Activated T-helper 1 cell treated with Interleukin-2 at 50 U/mL for 16 hours (primary cell): ENCODE measurements around the gene NRXN2.

Experiments
- DNase-seq: peaks from one replicate; pipeline ENCODE4 v3.0.0-alpha.2; 2020; ENCODE audit warnings: low read depth

The NRXN2 gene

DNA sequence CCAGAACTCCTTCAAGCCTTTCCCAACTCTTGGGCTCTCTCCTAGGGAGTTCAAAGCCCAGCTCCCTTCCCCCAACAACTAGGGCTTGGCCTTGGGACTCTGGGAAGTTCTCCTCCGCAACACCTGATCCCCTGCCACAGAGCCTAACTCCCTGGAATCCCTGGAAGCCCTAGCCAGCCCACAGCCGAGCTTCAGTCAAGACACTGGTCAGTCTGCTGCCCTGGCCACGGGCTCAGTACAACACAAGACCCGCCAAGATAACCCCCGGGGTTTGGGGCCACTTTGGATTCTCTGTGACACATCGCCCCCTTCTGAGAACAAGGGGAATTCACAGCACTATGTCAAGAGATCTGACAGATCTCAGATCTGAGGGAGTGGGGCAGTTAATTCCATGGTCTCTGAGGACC is 73.7 kb downstream of the NRXN2 start:
- no peak for DNase-seq

DNA sequence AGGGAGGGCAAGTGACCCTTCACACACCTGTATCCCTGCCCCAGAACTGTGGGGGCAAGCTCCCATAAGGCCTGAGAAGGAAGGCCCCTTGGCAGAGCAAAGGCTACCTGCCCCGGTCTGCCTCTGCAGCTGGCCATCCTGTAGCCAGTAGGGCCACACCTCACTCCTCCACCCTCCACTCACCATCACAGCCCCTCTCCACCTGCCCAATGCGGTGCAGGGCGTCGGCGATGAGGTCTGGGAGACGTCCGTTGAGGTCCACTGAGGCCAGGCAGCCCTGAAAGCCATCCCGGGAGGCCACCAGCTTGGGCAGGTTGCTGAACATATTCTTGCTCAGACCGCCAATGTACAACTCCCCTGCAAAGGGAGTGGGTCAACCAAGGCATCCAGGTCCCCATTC is 74.4 kb downstream of the NRXN2 start:
- DNase-seq, result no peak

DNA sequence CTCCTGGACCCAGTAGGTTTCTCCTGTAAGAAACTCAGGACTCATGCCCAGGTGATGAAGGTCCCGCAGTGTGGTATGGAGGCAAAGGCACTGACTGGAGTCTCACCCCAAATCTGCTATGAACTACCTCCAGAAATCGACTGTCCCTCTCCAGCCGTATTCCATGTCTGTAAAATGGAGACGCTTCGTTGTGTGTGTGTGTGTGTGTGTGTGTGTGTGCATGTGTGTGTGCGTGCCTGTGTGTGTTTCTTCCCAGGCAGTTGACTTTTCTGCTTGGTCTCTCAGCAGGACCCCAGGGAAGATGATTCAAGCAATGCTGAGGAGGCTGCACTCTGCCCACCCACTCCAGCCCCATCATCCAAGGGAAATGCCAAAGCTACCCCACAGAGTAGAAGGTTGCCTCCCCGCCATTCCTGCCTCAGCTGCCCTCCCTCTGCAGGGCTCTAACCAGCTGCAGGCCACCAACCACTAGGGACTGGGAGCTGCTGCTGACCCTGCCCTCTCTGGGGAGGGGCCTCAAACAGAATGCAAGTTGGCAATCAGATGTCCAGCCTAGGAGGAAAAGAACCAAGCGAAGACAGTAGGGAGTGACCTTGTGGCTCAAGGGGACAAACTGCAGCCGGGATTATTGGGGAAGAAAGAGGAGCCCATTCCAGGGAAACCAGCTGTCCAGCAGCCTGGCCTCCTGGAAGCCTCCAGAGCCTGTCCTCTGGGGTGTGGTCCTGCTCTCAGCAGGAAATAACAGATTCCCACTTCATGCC is 75.8 kb downstream of the NRXN2 start:
- DNase-seq, result no peak

DNA sequence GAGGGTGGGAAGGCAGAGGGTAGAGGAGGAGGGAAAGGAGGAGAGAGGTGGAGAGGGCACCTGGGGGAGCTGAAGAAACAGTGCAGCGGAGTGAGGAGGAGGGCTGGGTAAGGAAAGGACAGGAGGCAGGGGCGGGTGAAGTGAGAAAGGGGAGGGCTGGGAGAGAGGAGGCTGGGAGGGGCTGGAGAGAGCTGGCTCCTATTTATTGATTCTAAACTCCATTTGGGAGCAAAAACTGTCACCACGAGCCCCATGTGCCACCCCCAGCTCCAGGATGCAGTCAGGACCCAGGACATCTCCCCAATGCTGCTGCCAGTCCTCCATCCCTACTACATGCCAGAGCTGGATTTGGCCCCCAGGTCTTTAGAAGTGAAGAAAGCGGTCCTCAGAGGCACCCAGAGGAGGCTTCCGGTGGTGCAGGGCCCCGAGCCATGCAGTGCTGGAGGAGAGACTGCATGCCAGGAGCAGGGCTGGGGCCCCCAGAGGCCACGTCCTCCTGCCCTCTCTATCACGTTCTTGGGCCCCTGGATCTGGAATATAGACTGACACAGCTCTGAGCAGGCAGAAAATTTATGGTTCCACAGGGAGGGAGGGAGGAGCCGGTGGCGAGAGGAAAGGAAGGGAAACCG is 78.2 kb downstream of the NRXN2 start:
- no peak for DNase-seq

DNA sequence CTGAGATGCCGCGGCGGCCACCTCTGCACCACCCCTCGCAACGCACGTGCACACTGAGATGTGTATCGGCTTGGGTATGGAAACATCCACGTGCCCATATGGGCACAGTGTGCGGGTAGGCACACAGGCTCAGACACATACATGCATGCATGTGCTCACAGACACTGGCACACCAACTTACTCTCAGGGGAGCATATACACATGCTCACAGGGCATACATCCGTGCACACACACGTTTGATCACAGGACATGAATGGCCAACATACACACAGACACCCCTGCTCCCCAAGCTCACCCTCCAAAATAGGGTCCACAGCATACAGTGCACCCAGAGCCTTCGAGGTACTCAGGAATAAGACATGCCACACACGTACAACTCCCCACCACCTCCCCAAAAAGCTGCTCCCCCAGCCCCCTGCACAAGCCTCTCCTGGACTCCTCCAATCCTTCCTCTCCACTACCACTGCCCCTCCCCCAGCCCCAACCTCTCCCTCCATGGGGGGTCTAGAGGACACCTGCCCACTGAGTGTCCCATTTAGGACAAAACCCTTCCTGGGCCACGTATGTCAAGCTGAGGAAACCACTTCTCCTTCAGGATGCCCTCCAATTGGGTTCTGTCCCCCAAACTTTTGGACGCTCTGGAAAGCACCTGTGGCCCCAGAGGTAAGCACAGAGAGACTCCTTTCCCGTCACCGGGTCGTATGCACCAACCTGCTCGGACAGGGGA is 78.9 kb downstream of the NRXN2 start:
- no peak for DNase-seq

DNA sequence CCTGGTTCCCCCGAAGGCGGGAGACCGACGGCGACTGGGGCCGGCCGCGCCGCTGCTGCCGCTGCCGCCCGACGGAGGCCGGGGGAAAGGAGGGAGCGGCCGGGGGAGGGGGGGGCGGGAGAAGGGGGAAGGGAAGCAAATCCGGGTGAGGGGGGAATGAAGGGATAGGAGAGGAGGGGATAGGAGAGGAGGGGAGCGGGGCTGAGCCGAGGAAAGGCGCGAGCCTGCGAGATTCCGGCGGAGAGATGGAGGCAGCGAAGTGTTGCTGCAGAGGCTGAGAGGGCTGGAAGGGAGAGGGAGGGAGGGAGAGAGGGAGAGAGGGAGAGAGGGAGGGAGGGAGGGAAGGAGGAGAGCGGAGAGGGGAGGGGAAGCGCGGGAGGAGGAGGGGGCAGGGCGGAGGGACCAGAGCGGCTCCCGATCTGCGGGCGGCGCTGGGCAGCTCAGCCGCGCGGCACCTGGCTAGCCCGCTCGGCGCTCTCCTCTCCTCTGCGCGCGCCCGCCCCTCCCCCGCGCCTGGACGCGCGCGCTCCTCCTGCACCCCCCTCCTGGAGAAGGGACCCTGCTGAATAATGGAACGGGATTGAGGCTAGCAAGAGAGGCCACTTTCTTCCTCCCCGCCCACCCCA is 79.6 kb downstream of the NRXN2 start:
- no peak for DNase-seq

DNA sequence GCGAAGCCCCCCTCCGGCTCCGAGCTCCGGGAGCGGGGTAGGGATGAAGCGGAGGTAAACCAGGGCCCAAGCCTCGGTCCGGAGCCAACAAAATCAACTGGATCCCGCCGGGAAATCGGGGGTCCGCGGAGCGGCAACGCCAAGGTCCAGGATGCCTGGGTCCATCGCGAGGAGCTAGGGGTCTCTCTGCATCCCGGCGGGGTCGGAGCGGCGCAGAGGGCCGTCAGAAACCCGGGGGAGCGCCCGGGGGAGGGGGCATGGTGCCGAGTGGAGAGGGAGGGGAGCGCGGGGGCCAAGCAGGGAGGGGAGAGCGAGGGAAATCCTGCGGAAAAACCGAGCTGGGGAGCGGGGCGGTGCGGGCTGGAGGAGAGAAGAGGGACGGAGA is 80.1 kb downstream of the NRXN2 start:
- no peak for DNase-seq

DNA sequence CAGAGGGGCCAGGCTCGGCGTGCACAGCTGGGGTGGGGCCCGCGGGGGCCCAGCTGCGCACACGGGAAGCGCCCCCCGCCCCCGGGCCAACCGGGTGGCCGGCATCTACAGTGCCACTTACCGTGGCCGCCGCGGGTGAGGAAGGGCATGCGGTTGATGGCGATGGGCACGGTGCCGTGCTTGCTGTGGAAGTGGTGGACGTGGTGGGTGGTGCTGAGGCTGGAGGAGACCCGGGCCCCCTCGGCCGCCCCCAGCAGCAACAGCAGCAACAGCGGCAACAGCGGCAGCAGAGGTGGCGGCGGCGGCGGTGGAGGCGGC is 80.6 kb downstream of the NRXN2 start:
- DNase-seq, result no peak

DNA sequence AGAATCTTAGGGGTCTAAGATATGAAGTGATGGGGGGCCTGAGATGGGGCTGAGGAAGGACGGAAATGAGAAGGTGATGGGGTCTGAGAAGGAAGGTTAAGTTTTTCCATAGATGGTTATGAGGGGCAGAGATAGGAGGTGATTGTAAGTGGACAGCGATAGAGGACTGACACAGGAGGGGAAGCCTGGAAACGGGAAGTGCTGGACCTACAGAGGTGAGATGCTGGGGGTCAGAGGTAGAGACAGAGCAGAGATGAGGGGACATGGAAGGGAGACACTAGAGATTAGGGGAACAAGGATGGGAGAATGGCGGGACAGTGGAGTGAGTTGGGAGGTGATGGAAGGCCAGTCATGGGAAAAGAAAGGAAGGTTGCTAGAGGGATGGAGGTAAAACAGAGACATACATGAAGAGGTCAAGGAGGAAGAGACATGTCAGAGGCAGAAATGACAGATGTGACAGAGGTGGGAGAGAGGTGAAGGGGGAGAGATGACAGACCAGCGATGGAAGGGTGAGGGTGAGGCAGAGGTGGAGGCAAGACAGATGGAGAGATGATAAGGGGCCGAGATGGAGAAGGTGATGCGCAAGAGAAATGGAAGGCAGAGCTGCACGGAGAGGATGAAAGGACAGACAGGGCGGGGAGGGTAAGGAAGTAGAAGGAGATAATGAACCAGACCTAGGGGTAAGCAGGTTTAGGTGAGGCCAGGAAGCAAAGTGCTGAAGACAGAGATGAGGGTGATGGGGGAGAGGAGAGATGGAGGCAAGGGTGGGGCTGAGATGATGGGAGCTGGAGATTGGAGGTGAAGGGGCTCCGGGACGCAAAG is 81.2 kb downstream of the NRXN2 start:
- DNase-seq, result no peak

DNA sequence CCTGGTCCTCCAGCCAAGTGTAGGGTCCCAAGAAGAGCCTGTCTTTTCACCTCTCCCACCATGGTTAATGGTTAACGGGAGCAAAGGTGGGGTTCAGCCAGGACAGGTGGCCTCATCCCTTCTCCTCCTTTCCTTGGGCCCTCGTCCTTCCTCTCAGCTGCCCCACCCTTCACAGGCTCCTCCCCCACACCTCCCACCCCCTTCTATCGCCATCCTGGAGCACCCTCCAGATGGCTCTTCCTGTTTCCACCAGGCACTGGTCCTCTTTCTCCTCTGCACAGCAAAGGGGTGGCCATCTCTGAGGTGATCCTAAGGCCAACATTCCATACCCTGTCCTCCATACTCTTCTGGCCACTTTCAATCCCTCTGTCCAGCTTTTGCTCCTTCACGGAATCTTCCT is 83.1 kb downstream of the NRXN2 start:
- no peak for DNase-seq

DNA sequence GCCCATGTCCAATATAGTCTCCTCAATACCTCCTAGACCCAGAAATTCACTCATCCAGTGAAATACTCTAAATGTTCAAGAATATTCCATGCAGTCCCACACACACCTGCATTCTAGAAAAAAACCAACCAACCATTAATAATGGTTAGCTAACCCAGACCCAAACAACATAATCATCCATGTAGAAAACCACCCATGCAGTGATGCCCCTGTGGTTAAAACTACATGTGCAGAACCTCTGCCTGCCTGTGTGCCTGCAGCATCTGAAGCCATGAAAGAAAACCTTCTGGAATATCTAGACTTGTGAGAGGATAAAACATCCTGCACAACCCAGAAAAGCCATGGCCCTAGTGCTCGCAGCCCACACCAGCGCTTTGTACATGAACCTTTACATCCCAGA is 84.2 kb downstream of the NRXN2 start:
- DNase-seq, result no peak

DNA sequence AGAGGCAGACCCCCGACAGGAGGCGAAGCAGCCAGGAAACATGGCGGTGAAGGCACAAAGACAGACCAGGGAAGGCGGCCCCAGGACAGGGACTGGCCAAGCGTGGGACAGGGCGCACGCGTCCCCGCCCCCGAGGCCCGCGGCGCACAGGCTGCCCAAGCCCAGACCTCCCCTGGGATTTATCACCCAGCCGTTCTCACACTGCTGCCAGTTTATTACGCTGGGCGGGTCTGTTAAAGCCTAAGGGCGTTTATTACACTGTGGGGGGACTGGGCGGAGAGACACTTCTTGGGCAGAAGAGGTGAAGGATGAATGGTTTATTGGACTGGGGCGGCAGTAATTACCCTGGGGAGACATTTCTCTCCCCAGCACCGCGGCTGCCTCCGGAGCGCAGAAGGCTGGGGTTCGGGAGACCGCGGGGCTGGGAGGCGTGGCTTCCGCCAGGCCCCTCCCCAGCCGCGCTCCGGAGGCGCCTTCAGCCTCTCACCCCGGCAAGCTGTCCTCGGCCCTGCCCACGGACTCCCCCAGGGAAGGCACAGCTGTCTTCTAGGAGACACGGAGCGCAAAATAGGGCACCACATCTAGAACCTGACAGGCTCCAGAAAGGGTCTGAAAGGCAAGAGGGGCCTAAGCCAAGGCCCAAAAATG is 84.9 kb downstream of the NRXN2 start:
- no peak for DNase-seq

DNA sequence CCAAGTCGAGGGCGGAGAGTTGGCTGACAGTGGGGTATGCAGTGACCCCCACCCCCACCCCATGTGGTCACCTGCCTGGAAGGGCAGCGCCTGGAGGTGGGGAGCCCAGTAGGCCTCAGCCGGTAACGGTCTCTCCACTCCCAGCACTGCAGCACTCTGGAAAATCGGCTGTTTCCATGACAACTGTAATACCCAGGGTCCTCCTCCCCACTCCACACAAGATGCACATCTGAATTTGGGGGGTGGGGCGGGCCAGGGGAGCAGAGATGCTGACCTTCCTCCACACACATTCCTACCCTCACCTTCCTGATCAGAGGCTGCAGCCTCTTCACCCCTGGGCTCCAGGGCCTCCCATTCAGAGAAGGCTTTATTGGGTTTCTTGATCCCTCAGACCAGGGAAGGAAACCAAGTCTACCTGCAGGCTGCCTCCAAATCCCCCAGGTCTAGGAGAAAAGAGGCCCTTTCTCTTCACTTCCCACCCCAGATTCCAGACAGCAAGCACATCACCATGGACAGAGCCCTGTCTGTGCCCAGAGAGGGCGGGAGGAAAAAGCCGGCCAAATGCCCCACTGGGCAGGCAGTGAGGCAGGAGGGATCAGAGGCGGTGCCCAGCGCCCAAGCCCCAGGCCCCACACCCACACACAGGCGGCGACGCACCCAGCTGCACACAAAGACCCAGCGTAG is 85.5 kb downstream of the NRXN2 start:
- DNase-seq, result no peak

DNA sequence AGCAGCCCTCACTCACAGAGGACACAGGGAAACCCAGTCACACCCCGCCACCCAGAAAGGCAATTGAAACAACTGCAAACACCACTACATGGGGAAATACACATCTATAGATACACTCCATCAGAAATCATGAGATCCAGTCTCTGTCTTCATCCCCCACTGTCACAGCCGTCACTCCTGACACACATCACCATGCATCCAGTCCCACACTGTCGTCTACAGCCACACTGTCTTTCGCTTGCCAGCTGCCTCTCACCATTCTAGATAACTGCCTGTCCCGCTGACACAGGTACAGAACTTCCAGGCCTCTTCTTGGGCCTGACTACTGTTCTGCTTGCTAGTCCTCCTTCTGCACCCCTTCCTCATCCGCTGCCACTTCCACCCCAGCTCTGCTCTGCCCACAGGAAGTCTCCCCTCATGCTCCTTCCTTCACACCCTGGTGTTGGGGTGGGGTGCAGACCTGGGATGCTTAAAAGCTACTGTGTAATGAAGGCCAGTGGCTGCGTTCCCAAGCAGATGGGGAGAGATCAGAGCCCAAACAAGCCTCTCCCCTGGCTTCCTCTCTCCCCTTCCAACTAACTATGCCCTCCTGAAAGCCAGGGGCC is 89.3 kb downstream of the NRXN2 start:
- no peak for DNase-seq

DNA sequence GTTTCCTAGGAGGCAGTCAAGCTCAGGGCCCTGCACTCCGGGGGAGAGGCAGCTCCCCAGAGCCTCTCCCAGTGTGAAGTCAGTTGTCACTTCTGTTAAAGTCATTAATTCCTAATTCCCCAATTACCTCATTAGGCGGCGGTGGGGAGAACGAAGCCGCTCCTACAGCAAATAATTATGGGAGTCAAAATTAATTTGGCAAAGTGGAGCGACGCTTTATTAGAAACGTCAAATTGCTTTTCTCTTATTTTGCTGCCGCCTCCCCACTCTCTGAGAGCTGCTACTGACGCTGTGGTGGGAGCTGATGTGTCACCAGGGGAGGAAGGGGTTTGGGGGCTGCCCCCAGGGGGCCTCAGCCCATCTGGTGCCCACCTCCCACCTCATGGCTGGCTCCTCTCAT is 90.3 kb downstream of the NRXN2 start:
- no peak for DNase-seq

DNA sequence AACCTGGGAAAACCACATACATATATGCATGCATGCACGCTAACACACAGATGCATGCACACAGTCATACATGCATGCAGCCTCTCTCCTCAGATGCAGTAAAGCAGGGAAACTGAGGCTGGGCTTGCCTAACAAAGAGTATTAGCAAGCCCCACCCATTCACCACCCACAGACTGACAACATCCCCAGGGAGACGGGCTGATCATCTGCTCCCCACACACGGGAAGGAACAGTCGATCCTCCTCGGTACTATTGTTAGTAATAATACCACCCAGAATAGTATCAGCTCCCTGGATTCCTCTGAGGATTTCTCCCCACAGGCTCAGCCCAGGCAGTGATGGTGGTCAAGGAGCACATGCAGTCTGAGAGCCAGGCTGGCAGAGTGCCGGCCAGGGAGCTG is 90.8 kb downstream of the NRXN2 start:
- no peak for DNase-seq

DNA sequence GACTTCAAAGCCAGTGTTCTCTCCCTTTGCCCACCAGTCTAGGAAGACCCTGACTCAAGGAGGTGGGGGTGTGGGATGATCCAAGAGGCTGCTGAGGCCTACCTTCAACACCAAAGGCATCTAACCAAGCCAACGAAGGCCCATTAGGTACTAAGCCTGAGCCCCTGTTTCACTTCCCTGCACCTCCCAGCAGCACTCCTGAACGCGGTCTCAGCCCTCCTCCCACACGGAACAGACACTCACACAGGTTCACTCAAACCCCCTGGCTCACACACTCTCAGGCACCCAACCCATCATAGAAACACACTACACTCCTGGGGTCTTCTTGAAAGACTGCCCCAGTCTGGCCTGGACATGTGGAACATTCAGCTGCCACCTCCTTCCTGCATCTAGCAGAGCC is 91.3 kb downstream of the NRXN2 start:
- DNase-seq, result no peak

DNA sequence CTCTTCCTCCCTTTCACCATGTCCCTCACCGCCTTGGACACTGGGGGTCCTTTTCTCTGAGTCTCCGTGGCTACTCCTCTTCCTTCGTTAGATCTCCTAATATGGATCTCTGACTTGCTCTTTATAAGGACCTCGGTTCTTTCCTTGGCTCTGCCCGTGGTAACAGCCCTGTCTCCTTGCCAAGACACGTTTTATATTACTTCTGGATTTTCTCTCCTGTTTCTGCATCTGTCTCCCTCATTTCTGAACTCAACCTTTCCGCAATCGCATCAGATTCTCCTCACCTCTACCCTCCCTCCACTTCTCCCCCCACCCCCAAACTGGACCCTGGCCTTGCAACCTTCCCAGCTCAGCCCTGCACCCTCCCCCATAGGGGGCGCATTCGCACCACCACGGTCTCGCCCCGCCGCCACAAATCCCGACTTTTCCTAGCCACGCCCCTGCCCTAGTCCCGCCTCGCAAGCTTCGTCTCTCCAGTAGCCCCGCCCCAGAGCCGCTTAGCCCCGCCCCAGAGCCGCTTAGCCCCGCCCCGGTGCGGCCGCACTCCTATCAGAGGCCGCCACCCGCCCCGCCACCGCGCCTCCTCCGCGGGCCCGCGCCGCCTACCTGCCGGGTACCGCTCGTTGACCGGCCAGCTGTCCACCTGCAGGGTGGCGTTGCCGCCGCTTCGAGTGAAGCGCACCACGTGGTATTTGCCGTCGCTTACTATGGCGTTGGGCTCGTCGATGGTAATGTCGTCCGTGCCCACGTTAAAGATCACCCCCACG is 93.0 kb downstream of the NRXN2 start:
- no peak for DNase-seq

DNA sequence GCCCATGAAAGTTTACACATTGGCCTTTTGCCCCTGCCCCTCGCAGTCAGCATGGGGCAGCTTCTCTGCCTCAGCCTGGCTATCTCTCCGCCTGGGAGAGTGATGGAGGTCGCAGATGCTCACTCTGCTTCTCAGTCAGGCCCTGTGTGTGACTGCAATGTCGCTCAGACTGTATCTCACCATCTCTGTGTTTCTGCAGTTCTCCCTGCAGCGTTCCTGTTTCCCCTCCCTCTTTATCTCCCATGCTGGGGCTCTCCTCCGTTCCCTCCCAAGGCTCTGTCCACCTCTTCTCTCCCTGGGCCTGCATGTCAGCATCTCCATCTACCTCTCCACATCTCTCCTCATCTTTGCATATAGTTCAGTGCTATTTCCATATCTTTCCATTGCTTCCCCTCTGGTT is 93.9 kb downstream of the NRXN2 start:
- no peak for DNase-seq

DNA sequence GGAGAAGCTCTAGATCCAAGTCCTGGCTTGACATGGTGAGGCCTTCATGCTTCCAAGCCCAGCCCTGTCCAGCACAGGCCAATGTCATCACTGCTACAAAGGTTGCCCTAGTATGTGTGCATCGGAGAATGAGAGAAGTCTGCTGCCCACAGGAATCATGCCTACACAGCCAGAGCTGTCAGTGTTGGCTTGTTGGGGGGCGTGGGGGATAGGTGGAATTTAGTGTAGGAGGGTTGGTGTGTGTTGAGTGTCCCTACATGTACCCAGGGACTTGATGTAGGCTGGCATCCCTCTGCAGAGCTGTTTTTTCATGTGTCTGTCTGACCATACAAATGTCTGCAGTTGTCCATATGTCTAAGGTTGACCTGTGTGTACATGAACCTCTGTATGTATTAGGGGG is 94.4 kb downstream of the NRXN2 start:
- DNase-seq, result no peak
